Loucy (cell line): ENCODE measurements around the gene GSKIP.

Experiments
- EZH2phosphoT487 ChIP-seq: fragments of 200-600 bp; IDR thresholded peaks from 2 replicates; pipeline ENCODE4 v1.6.1; 2018; ENCODE audit warnings: antibody characterized with exemption, mild to moderate bottlenecking, moderate library complexity, borderline replicate concordance
- TF ChIP-seq, protein P1 (sequence below): fragments of 200-600 bp; sonication (generic); conservative IDR thresholded peaks from 2 replicates; pipeline ENCODE4 v1.5.1; 2014; ENCODE audit warnings: mild to moderate bottlenecking, antibody characterized with exemption, low read length

DNA sequence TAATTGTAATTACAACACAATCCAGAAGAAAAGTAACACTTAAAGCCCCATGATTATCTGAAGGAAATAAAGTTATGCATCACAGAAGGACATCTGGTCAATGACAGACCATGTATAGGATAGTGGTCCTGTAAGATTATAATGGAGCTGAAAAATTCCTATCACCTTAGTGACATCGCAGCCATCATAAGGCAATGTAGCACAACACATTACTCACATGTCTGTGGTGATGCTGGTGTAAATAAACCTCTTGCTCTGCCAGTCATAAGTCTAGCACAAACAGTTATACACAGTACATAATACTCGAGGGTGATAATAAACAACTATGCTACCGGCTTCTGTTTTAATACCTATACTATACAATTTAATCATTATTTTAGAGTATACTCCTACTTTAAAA lies 11.3 kb upstream of the GSKIP start:
- TF ChIP-seq, protein P1, sequence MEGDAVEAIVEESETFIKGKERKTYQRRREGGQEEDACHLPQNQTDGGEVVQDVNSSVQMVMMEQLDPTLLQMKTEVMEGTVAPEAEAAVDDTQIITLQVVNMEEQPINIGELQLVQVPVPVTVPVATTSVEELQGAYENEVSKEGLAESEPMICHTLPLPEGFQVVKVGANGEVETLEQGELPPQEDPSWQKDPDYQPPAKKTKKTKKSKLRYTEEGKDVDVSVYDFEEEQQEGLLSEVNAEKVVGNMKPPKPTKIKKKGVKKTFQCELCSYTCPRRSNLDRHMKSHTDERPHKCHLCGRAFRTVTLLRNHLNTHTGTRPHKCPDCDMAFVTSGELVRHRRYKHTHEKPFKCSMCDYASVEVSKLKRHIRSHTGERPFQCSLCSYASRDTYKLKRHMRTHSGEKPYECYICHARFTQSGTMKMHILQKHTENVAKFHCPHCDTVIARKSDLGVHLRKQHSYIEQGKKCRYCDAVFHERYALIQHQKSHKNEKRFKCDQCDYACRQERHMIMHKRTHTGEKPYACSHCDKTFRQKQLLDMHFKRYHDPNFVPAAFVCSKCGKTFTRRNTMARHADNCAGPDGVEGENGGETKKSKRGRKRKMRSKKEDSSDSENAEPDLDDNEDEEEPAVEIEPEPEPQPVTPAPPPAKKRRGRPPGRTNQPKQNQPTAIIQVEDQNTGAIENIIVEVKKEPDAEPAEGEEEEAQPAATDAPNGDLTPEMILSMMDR: no peak
- TF ChIP-seq EZH2phosphoT487: no peak
